ENCODE results near the gene CWC27.

DNA sequence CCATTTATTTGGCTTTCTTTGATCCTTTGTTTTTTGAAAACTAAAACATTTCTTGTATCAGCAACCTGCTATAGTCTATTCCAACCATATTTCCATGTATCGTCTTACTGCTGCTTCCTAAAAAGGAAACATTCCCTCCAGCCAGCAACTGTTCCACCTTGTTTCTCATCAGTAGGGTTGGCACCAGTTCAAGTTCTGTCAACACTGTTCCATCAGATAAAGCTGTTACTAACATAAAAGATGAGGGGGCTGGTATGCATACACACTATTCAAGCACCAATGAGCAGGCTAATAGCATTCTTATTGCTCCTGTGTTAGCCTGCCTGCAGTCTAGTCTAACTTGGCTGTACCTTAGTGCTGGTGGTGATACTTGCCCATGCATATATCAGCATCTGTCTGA, 178.3 kb downstream of the CWC27 start:
- TF ChIP-seq, protein P1, sequence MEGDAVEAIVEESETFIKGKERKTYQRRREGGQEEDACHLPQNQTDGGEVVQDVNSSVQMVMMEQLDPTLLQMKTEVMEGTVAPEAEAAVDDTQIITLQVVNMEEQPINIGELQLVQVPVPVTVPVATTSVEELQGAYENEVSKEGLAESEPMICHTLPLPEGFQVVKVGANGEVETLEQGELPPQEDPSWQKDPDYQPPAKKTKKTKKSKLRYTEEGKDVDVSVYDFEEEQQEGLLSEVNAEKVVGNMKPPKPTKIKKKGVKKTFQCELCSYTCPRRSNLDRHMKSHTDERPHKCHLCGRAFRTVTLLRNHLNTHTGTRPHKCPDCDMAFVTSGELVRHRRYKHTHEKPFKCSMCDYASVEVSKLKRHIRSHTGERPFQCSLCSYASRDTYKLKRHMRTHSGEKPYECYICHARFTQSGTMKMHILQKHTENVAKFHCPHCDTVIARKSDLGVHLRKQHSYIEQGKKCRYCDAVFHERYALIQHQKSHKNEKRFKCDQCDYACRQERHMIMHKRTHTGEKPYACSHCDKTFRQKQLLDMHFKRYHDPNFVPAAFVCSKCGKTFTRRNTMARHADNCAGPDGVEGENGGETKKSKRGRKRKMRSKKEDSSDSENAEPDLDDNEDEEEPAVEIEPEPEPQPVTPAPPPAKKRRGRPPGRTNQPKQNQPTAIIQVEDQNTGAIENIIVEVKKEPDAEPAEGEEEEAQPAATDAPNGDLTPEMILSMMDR (IDR thresholded peaks at IDR 0.05 in 8 of 11, conservative IDR thresholded peaks at IDR 0.05 in 3 of 11) = no peak
- TF ChIP-seq POLR2AphosphoS5 (IDR thresholded peaks at IDR 0.05) = no peak

All from spleen (tissue), 7 donors.